Prostate gland (tissue), 2 donors: ENCODE results near the gene SMIM8. TPM values are rescaled to one million over a fixed set of nuclear protein-coding genes. Genes with fewer than 3 reads are reported as not detected.

ENCODE experiments used
- DNase-seq: peaks from one replicate; pipeline ENCODE4 v3.0.0-alpha.2; 2019; ENCODE audit warnings: low spot score
- H3K27ac ChIP-seq, 2 donors: fragments of 200-600 bp; sonication (generic); 2 replicates each; pipeline ENCODE4 v1.5.1; 2017 to 2019
- H3K27me3 ChIP-seq: fragments of 200-600 bp; sonication (generic); replicated peaks from 2 replicates; pipeline ENCODE4 v1.5.1; 2019; ENCODE audit not compliant: insufficient read depth
- H3K36me3 ChIP-seq, 2 donors: fragments of 200-600 bp; sonication (generic); 1 replicate in 1 of 2; 2 replicates in 1 of 2; pipeline versions ENCODE4 v1.5.1 to v1.8.1; 2017 to 2019
- H3K4me1 ChIP-seq: fragments of 200-600 bp; sonication (generic); replicated peaks from 2 replicates; pipeline ENCODE4 v1.5.1; 2019
- H3K4me3 ChIP-seq, 2 donors: fragments of 200-600 bp; sonication (generic); 2 replicates each; pipeline ENCODE4 v1.5.1; 2017 to 2019
- H3K9me3 ChIP-seq: fragments of 200-600 bp; sonication (generic); 2 replicates; pipeline ENCODE4 v1.5.1; 2017
- POLR2A ChIP-seq: fragments of 450-650 bp; IDR thresholded peaks from one replicate; pipeline ENCODE4 v1.6.1; 2016; ENCODE audit warnings: antibody characterized with exemption, mild to moderate bottlenecking
- POLR2AphosphoS5 ChIP-seq: sonication (generic); formaldehyde crosslinking; IDR thresholded peaks from one replicate; pipeline ENCODE4 v1.6.1; 2017; ENCODE audit warnings: antibody characterized with exemption
- whole genome bisulfite sequencing: methylation state at CpG from one replicate; pipeline ENCODE4 v1.1.5; 2018; 5-methylcytosine and 5-hydroxymethylcytosine counted together
- intact Hi-C: fragments of 100-400 bp; cut with DNase I; formaldehyde crosslinking; loops from one replicate; pipeline ENCODE4 v1.14.2; 2022
- total RNA-seq, 2 donors: library from RNA; depleted of rRNA; stranded (reverse); fragments of >200 nt; gene quantifications; one replicate each; pipeline ENCODE4 v1.1.0, GENCODE V29; 2016
- TF ChIP-seq, protein P1 (sequence below), 4 experiments: fragments of 200-600 bp in 2 of 4; fragments of 450-650 bp in 2 of 4; sonication (generic) in 2 of 4; IDR thresholded peaks; 1 replicate in 3 of 4; 2 replicates in 1 of 4; pipeline ENCODE4 v1.5.1; 2016 to 2019; ENCODE audit warnings: antibody characterized with exemption in 4 of 4, mild to moderate bottlenecking in 2 of 4, moderate library complexity in 2 of 4

SMIM8 gene
- total RNA-seq, 2 donors from 2014 or later: 6.1 to 12.9 TPM

DNA sequence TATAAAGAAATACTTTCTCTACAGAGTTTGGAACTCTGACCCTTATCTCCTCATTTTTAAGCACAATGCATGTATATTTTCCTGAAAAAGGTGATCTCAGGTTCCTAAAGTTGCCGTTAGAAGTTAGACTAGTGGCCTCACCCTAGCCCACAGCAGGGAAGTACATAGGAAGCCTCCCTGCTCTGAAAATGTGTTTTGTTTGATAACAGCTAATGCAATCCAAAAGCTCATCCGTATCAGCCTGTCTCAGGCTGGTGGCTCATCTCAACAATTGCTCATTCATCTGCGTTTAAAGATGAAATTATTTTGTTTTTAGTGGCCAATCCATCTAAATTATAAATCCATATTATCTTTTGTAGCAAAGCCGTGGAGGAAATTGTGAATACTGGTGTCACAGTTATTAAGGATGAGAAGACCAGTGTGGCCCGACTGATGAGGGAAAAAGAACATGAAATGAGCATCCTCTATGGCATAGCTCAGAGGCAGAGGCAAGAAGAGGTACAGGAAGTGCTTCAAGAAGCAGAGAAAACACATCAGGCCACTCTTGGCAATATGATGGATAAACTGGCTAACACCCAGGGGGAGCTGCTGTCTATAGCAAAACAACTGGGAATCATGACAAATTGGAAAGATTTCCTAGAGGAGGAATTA is 42.3 kb downstream of the SMIM8 start:
- Histone ChIP-seq H3K27ac (no peak overlapping the region), H3K4me3 (no peak overlapping the region), H3K36me3 (no peaks in the 10 kb centered on the region), H3K27me3 (no peaks in the 10 kb centered on the region), H3K9me3 (no peaks in the 10 kb centered on the region), H3K4me1 (no peaks in the 10 kb centered on the region)
- WGBS: 86% methylated on average over 5 of the region's 5 CpGs
- no peak for TF ChIP-seq POLR2A
- TF ChIP-seq POLR2AphosphoS5: no peak
- TF ChIP-seq, protein P1, sequence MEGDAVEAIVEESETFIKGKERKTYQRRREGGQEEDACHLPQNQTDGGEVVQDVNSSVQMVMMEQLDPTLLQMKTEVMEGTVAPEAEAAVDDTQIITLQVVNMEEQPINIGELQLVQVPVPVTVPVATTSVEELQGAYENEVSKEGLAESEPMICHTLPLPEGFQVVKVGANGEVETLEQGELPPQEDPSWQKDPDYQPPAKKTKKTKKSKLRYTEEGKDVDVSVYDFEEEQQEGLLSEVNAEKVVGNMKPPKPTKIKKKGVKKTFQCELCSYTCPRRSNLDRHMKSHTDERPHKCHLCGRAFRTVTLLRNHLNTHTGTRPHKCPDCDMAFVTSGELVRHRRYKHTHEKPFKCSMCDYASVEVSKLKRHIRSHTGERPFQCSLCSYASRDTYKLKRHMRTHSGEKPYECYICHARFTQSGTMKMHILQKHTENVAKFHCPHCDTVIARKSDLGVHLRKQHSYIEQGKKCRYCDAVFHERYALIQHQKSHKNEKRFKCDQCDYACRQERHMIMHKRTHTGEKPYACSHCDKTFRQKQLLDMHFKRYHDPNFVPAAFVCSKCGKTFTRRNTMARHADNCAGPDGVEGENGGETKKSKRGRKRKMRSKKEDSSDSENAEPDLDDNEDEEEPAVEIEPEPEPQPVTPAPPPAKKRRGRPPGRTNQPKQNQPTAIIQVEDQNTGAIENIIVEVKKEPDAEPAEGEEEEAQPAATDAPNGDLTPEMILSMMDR (IDR thresholded peaks at IDR 0.05): no peak
- intact Hi-C loops: no loop called here
- no peak for DNase-seq

DNA sequence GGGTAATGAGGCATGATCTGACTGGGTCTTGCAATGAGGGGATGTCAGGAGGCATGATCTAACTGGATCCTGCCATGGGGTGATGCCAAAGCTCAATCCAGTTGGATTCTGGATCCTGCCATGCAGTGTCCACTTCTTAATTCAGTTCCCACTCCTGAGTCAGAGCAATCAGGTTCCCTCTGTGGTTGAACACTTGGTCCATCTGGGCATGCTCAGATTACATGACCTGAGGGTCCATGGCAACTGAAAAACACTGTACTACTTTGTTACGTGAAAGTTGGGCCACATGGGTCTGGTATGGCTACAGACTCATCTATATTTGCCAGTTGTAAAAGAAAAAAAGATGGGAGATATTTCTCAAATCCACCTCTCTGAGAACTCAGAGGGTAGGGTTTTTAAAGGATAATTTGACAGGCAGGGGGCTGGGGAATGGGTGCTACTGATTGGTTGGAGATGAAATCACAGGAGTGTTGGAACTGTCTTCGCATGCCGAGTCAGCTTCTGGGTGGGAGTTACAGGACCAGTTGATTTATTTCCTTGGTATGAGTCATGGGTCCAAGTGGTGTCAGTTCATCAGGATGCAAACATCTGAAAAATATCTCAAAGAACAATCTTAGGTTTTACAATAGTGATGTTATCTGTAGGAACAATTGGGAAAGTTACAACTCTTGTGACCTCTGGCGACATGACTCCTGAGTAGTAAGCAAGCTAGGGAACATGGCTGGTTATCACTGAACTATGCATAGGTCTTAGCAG is 43.9 kb downstream of the SMIM8 start:
- Histone ChIP-seq H3K36me3 (no peaks in the 10 kb centered on the region), H3K4me1 (no peaks in the 10 kb centered on the region), H3K9me3 (no peaks in the 10 kb centered on the region), H3K27ac (no peak overlapping the region), H3K4me3 (no peak overlapping the region), H3K27me3 (no peaks in the 10 kb centered on the region)
- no peak for DNase-seq
- intact Hi-C loops: no loop called here
- 52% methylated on average over 4 of the region's 4 CpGs for WGBS
- no peak for TF ChIP-seq POLR2AphosphoS5
- TF ChIP-seq, protein P1 (IDR thresholded peaks at IDR 0.05): no peak
- TF ChIP-seq POLR2A: no peak

DNA sequence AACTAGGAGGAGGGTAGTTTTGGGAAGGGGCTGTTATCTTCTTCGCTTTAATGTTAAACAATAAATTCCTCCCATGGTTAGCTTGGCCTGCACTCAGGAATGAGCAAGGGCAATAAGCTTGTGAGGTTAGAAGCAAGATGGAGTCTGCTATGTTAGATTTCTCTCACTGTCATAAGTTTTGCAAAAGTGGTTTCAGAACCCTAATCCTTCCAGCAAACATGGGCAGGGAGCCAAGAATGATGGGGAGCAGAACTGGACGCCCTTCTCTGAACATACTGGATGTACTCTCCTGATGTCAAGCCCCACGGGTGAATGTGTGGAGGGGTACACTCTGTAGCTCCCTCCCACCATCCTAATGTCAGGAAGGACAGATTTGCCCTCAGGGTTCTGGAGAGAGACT is 44.5 kb downstream of the SMIM8 start:
- H3K9me3 ChIP-seq: no peaks in the 10 kb centered on the region
- H3K27me3 ChIP-seq: no peaks in the 10 kb centered on the region
- no peak for DNase-seq
- H3K4me1 ChIP-seq: no peaks in the 10 kb centered on the region
- H3K36me3 ChIP-seq: no peaks in the 10 kb centered on the region
- intact Hi-C loops: no loop called here
- 65% methylated on average over 3 of the region's 3 CpGs for WGBS
- TF ChIP-seq POLR2AphosphoS5 (no peak), POLR2A (no peak)
- no peak overlapping the region for H3K27ac ChIP-seq
- no peak overlapping the region for H3K4me3 ChIP-seq

DNA sequence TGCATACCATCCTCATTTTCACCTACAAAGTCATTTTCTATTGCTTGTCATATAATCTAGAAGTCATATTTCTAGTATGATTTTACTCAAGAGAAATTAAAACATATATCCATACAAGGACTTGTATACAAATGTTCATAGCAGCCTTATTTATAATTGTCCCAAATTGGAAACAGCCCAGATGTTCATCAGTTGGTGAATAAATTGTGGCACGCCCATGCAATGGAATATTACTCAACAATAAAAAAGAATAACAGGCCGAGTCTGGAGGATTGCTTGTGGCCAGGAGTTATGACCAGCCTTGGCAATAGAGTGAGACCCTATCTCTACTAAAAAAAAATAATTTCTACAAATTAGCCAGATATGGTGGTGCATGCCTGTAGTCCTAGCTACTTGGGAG is 51.0 kb downstream of the SMIM8 start:
- H3K4me3 ChIP-seq: no peak overlapping the region
- no peaks in the 10 kb centered on the region for H3K9me3 ChIP-seq
- no peak for TF ChIP-seq POLR2AphosphoS5
- TF ChIP-seq, protein P1 (IDR thresholded peaks at IDR 0.05): no peak
- TF ChIP-seq POLR2A: no peak
- 97% methylated on average over 2 of the region's 2 CpGs for WGBS
- no peak for DNase-seq
- no peaks in the 10 kb centered on the region for H3K36me3 ChIP-seq
- no peak overlapping the region for H3K27ac ChIP-seq
- H3K4me1 ChIP-seq: no peaks in the 10 kb centered on the region
- no peaks in the 10 kb centered on the region for H3K27me3 ChIP-seq
- intact Hi-C loops: no loop called here

DNA sequence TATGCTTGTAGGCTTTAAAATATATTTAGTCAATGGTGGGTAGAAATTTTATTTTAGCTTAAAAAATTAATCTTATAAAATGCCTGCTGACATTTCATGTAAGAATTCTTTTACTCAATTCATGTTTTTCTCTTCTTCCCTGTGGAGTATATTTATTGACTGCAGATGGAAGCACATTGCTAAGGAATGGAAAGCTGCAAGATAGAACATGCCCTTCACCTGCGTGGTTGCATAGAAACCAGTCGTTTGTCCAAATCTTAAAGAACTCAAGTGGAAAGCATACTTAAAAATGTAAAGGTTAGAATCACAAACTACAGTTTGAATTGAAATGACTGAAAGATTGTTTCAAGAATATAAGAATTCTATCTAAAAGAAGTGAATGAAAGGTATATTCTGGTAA is 52.9 kb downstream of the SMIM8 start:
- intact Hi-C loops: no loop called here
- no peaks in the 10 kb centered on the region for H3K9me3 ChIP-seq
- H3K36me3 ChIP-seq: no peaks in the 10 kb centered on the region
- H3K27ac ChIP-seq: no peak overlapping the region
- 67% methylated on average over 2 of the region's 2 CpGs for WGBS
- TF ChIP-seq, protein P1 (IDR thresholded peaks at IDR 0.05): no peak
- DNase-seq: no peak
- no peaks in the 10 kb centered on the region for H3K27me3 ChIP-seq
- H3K4me1 ChIP-seq: no peaks in the 10 kb centered on the region
- H3K4me3 ChIP-seq: no peak overlapping the region
